Liver (tissue), 9 donors: ENCODE data around the gene SCRN1. TPM values are rescaled to one million over a fixed set of nuclear protein-coding genes. Genes with fewer than 3 reads are reported as not detected.

Source experiments
- DNase-seq: peaks from one replicate; pipeline ENCODE4 v3.0.0-alpha.2; 2017; ENCODE audit warnings: low spot score
- H3K27ac ChIP-seq, 2 donors: one replicate each; pipeline ENCODE4 v1.7.0; 2013; ENCODE audit warnings: inconsistent platforms in 2 of 2, low read length in 2 of 2, control low read depth in 1 of 2, low read depth in 1 of 2, mild to moderate bottlenecking in 1 of 2
- H3K27me3 ChIP-seq, 4 donors: one replicate each; pipeline versions ENCODE4 v1.6.1 to v1.7.0; 2013; ENCODE audit warnings: low read length in 3 of 4, inconsistent platforms in 1 of 4, mild to moderate bottlenecking in 1 of 4, moderate library complexity in 1 of 4; ENCODE audit not compliant: control insufficient read depth in 4 of 4, insufficient read depth in 4 of 4
- H3K36me3 ChIP-seq, 4 donors: one replicate each; pipeline versions ENCODE4 v1.6.1 to v1.7.0; 2013; ENCODE audit warnings: low read length in 3 of 4, mild to moderate bottlenecking in 3 of 4, low read depth in 1 of 4, moderate library complexity in 1 of 4; ENCODE audit not compliant: control insufficient read depth in 4 of 4, insufficient read depth in 3 of 4
- H3K4me1 ChIP-seq, 4 donors: one replicate each; pipeline versions ENCODE4 v1.6.1 to v1.7.0; 2013; ENCODE audit warnings: low read length in 3 of 4, mild to moderate bottlenecking in 3 of 4, moderate library complexity in 1 of 4; ENCODE audit not compliant: control insufficient read depth in 4 of 4, insufficient read depth in 4 of 4
- H3K4me3 ChIP-seq, 3 donors: one replicate each; pipeline versions ENCODE4 v1.6.1 to v1.7.0; 2013; ENCODE audit warnings: low read length in 3 of 3, control low read depth in 1 of 3, low read depth in 1 of 3, mild to moderate bottlenecking in 1 of 3
- H3K9ac ChIP-seq, 2 donors: one replicate each; pipeline ENCODE4 v1.7.0; 2013; ENCODE audit warnings: low read length in 2 of 2, mild to moderate bottlenecking in 2 of 2, moderate library complexity in 2 of 2, control low read depth in 1 of 2, low read depth in 1 of 2
- H3K9me3 ChIP-seq, 4 donors: one replicate each; pipeline versions ENCODE4 v1.6.1 to v1.7.0; 2013; ENCODE audit warnings: low read length in 3 of 4; ENCODE audit not compliant: control insufficient read depth in 4 of 4
- EGR1 ChIP-seq, 2 donors: IDR thresholded peaks; 2 replicates each; pipeline ENCODE4 v1.6.1; 2016 to 2018; ENCODE audit warnings: antibody characterized with exemption in 2 of 2, low read depth in 2 of 2
- FOXA1 ChIP-seq: IDR thresholded peaks from 2 replicates; pipeline ENCODE4 v1.6.1; 2016; ENCODE audit warnings: antibody characterized with exemption
- FOXA2 ChIP-seq: IDR thresholded peaks from 2 replicates; pipeline ENCODE4 v1.6.1; 2016; ENCODE audit warnings: antibody characterized with exemption
- GABPA ChIP-seq, 2 donors: IDR thresholded peaks in 1 of 2; conservative IDR thresholded peaks in 1 of 2; 2 replicates each; pipeline ENCODE4 v1.6.1; 2016; ENCODE audit warnings: antibody characterized with exemption in 2 of 2, mild to moderate bottlenecking in 1 of 2, moderate library complexity in 1 of 2
- HNF4A ChIP-seq, 2 donors: conservative IDR thresholded peaks; 2 replicates each; pipeline ENCODE4 v1.6.1; 2016; ENCODE audit warnings: antibody characterized with exemption in 2 of 2, mild to moderate bottlenecking in 2 of 2
- HNF4G ChIP-seq: IDR thresholded peaks from 2 replicates; pipeline ENCODE4 v1.6.1; 2016; ENCODE audit warnings: antibody characterized with exemption
- JUND ChIP-seq, 2 donors: IDR thresholded peaks; 2 replicates each; pipeline ENCODE4 v1.6.1; 2016; ENCODE audit warnings: antibody characterized with exemption in 2 of 2
- NR2F2 ChIP-seq: IDR thresholded peaks from 2 replicates; pipeline ENCODE4 v1.6.1; 2016; ENCODE audit warnings: antibody characterized with exemption
- RAD21 ChIP-seq, 2 donors: IDR thresholded peaks; 2 replicates each; pipeline ENCODE4 v1.6.1; 2016; ENCODE audit warnings: antibody characterized with exemption in 2 of 2, mild to moderate bottlenecking in 2 of 2
- RXRA ChIP-seq, 2 donors: IDR thresholded peaks; 2 replicates each; pipeline ENCODE4 v1.6.1; 2017 to 2018; ENCODE audit warnings: antibody characterized with exemption in 2 of 2, mild to moderate bottlenecking in 1 of 2
- SP1 ChIP-seq: IDR thresholded peaks from 2 replicates; pipeline ENCODE4 v1.6.1; 2018; ENCODE audit warnings: antibody characterized with exemption, mild to moderate bottlenecking
- TAF1 ChIP-seq: conservative IDR thresholded peaks from 2 replicates; pipeline ENCODE4 v1.6.1; 2016; ENCODE audit warnings: antibody characterized with exemption, mild to moderate bottlenecking
- YY1 ChIP-seq: IDR thresholded peaks from 2 replicates; pipeline ENCODE4 v1.6.1; 2016; ENCODE audit warnings: antibody characterized with exemption, mild to moderate bottlenecking
- polyA plus RNA-seq, 2 donors: library from polyadenylated mRNA; stranded (reverse) in 1 of 2; unstranded in 1 of 2; fragments of 200-250 nt in 1 of 2; fragments of >200 nt in 1 of 2; fragmentation: Nextera tagmentation in 1 of 2; extraction: Ambion mirVana in 1 of 2; gene quantifications; one replicate each; pipeline versions ENCODE4 v1.2.1 to v1.2.3, GENCODE V29; 2013 to 2015
- total RNA-seq, 2 donors: library from RNA; depleted of rRNA; stranded (reverse); fragments of >200 nt; gene quantifications; one replicate each; pipeline ENCODE4 v1.2.3, GENCODE V29; 2014
- TF ChIP-seq, protein P1 (sequence below): IDR thresholded peaks from 2 replicates; pipeline ENCODE4 v1.6.1; 2016; ENCODE audit warnings: antibody characterized with exemption
- TF ChIP-seq, protein P2 (sequence below): IDR thresholded peaks from 2 replicates; pipeline ENCODE4 v1.6.1; 2016; ENCODE audit warnings: antibody characterized with exemption, mild to moderate bottlenecking
- TF ChIP-seq, protein P3 (sequence below): IDR thresholded peaks from 2 replicates; pipeline ENCODE4 v1.6.1; 2016; ENCODE audit warnings: antibody characterized with exemption
- TF ChIP-seq, protein P4 (sequence below): IDR thresholded peaks from 2 replicates; pipeline ENCODE4 v1.6.1; 2016; ENCODE audit warnings: antibody characterized with exemption
- TF ChIP-seq, protein P5 (sequence below): fragments of 150-350 bp; IDR thresholded peaks from 2 replicates; pipeline ENCODE4 v1.5.1; 2017; ENCODE audit warnings: improper control_type of control experiment, low read depth, low read length; ENCODE audit not compliant: missing input control
- donor health status: healthy.
- donor health status: healthy.
- donor health status: healthy.
- donor health status: healthy.
- donor health status: healthy.

The SCRN1 gene
- total and polyA plus RNA-seq, 4 donors: 1.1 to 4.1 (median 2.0) TPM

DNA sequence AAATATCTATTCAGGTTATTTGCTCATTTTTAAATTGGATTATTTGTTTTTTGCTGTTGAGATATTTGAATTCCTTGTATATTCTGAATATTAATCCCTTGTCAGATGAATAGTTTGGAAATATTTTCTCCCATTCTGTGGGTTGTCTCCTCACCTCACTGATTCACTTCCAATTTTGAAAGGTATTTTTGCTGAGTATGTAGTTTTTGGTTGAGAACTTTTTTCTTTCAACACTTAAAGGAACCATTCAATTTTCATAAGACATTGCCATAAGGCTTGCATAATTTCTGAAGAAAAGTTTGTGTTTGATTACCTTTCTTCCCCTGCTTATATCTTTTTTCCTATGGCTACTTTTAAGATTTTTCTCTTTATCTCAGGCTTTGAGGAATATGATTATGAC, 8.9 kb upstream of the SCRN1 start:
- H3K27ac ChIP-seq: no peak overlapping the region
- no peak for TF ChIP-seq RXRA (IDR thresholded peaks at IDR 0.05)
- TF ChIP-seq, protein P1, sequence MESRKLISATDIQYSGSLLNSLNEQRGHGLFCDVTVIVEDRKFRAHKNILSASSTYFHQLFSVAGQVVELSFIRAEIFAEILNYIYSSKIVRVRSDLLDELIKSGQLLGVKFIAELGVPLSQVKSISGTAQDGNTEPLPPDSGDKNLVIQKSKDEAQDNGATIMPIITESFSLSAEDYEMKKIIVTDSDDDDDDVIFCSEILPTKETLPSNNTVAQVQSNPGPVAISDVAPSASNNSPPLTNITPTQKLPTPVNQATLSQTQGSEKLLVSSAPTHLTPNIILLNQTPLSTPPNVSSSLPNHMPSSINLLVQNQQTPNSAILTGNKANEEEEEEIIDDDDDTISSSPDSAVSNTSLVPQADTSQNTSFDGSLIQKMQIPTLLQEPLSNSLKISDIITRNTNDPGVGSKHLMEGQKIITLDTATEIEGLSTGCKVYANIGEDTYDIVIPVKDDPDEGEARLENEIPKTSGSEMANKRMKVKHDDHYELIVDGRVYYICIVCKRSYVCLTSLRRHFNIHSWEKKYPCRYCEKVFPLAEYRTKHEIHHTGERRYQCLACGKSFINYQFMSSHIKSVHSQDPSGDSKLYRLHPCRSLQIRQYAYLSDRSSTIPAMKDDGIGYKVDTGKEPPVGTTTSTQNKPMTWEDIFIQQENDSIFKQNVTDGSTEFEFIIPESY: no peak
- TF ChIP-seq, protein P2, sequence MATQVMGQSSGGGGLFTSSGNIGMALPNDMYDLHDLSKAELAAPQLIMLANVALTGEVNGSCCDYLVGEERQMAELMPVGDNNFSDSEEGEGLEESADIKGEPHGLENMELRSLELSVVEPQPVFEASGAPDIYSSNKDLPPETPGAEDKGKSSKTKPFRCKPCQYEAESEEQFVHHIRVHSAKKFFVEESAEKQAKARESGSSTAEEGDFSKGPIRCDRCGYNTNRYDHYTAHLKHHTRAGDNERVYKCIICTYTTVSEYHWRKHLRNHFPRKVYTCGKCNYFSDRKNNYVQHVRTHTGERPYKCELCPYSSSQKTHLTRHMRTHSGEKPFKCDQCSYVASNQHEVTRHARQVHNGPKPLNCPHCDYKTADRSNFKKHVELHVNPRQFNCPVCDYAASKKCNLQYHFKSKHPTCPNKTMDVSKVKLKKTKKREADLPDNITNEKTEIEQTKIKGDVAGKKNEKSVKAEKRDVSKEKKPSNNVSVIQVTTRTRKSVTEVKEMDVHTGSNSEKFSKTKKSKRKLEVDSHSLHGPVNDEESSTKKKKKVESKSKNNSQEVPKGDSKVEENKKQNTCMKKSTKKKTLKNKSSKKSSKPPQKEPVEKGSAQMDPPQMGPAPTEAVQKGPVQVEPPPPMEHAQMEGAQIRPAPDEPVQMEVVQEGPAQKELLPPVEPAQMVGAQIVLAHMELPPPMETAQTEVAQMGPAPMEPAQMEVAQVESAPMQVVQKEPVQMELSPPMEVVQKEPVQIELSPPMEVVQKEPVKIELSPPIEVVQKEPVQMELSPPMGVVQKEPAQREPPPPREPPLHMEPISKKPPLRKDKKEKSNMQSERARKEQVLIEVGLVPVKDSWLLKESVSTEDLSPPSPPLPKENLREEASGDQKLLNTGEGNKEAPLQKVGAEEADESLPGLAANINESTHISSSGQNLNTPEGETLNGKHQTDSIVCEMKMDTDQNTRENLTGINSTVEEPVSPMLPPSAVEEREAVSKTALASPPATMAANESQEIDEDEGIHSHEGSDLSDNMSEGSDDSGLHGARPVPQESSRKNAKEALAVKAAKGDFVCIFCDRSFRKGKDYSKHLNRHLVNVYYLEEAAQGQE: no peak
- no peak for TF ChIP-seq NR2F2
- DNase-seq: no peak
- H3K9me3 ChIP-seq: peaks cover 0 to 4% (median 4%) of the 10 kb centered on the region in 4 donors
- H3K36me3 ChIP-seq: no peaks in the 10 kb centered on the region
- no peak overlapping the region for H3K4me3 ChIP-seq
- no peaks in the 10 kb centered on the region for H3K4me1 ChIP-seq
- H3K9ac ChIP-seq: no peak overlapping the region
- no peaks in the 10 kb centered on the region for H3K27me3 ChIP-seq

DNA sequence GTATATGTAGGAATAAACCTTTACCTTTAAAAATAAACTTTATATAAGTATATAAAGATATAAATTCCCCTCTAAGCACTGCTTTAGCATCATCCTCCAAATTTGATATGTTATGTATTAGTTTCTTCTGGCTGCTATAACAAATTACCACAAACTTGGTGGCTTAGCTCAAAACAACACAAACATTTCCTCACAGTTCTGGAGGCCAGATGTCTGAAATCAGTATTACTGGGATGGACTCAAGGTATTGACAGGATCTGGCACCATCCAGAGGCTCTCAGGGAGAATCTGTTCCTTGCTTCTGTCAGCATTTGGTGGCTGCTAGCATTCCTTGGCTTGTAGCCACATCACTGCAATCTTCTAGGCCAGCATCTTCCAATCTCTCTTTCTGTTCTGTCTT, 6.7 kb upstream of the SCRN1 start:
- H3K27me3 ChIP-seq: peaks cover 0 to 2% (median 0%) of the 10 kb centered on the region in 4 donors
- no peak overlapping the region for H3K27ac ChIP-seq
- peaks cover 1 to 20% (median 13%) of the 10 kb centered on the region in 4 donors for H3K9me3 ChIP-seq
- H3K4me1 ChIP-seq: no peaks in the 10 kb centered on the region
- no peak overlapping the region for H3K4me3 ChIP-seq
- TF ChIP-seq RXRA (IDR thresholded peaks at IDR 0.05) (no peak), FOXA2 (no peak), FOXA1 (no peak), NR2F2 (no peak), YY1 (no peak), TAF1 (no peak), HNF4G (no peak), RAD21 (IDR thresholded peaks at IDR 0.05) (no peak), HNF4A (conservative IDR thresholded peaks at IDR 0.05) (no peak), EGR1 (IDR thresholded peaks at IDR 0.05; ENCODE audit: low read depth in 2 of 2) (no peak), SP1 (no peak), JUND (IDR thresholded peaks at IDR 0.05) (no peak), GABPA (IDR thresholded peaks at IDR 0.05 in 1 of 2, conservative IDR thresholded peaks at IDR 0.05 in 1 of 2) (no peak)
- TF ChIP-seq, protein P3, sequence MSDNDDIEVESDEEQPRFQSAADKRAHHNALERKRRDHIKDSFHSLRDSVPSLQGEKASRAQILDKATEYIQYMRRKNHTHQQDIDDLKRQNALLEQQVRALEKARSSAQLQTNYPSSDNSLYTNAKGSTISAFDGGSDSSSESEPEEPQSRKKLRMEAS: no peak
- TF ChIP-seq, protein P1: no peak
- TF ChIP-seq, protein P4, sequence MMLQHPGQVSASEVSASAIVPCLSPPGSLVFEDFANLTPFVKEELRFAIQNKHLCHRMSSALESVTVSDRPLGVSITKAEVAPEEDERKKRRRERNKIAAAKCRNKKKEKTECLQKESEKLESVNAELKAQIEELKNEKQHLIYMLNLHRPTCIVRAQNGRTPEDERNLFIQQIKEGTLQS: no peak
- TF ChIP-seq, protein P2: no peak
- TF ChIP-seq, protein P5, sequence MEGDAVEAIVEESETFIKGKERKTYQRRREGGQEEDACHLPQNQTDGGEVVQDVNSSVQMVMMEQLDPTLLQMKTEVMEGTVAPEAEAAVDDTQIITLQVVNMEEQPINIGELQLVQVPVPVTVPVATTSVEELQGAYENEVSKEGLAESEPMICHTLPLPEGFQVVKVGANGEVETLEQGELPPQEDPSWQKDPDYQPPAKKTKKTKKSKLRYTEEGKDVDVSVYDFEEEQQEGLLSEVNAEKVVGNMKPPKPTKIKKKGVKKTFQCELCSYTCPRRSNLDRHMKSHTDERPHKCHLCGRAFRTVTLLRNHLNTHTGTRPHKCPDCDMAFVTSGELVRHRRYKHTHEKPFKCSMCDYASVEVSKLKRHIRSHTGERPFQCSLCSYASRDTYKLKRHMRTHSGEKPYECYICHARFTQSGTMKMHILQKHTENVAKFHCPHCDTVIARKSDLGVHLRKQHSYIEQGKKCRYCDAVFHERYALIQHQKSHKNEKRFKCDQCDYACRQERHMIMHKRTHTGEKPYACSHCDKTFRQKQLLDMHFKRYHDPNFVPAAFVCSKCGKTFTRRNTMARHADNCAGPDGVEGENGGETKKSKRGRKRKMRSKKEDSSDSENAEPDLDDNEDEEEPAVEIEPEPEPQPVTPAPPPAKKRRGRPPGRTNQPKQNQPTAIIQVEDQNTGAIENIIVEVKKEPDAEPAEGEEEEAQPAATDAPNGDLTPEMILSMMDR: no peak
- H3K9ac ChIP-seq: no peak overlapping the region
- no peaks in the 10 kb centered on the region for H3K36me3 ChIP-seq
- DNase-seq: no peak
